C4-2B (cell line): ENCODE data around the gene CALCOCO1.
A peak's percentile ranks its signal among the peaks of the same experiment; 100 is the strongest.

Source experiments
- H3K27ac ChIP-seq: fragments of 450-650 bp; 2 replicates; pipeline ENCODE4 v1.5.1; 2017
- CTCF ChIP-seq: fragments of 450-650 bp; conservative IDR thresholded peaks from 2 replicates; pipeline ENCODE4 v1.5.1; 2017; ENCODE audit warnings: mild to moderate bottlenecking
- ZFX ChIP-seq: fragments of 450-650 bp; IDR thresholded peaks from 2 replicates; pipeline ENCODE4 v1.6.1; 2017

Gene CALCOCO1

GRCh38 chr12:53719649-53720048, 7.6 kb downstream of the CALCOCO1 start:
- H3K27ac ChIP-seq, result no peak overlapping the region
- no peak for TF ChIP-seq CTCF
- no peak for TF ChIP-seq ZFX

GRCh38 chr12:53718567-53718966, 8.7 kb downstream of the CALCOCO1 start:
- H3K27ac ChIP-seq, result peak overlapping the region; percentile 32

- peak overlapping the region; percentile 27; the same call in 1 of the 2 replicates for H3K27ac ChIP-seq
- TF ChIP-seq ZFX (no peak), CTCF (no peak)
These were observed 9.9 kb downstream of the CALCOCO1 start for GRCh38 chr12:53717319-53717718.

GRCh38 chr12:53714004-53714403, 13.2 kb downstream of the CALCOCO1 start:
- TF ChIP-seq CTCF (no peak), ZFX (no peak)
- H3K27ac ChIP-seq, result no peak overlapping the region

- H3K27ac ChIP-seq, result no peak overlapping the region
- TF ChIP-seq CTCF (no peak), ZFX (no peak)
These were observed 13.7 kb downstream of the CALCOCO1 start for GRCh38 chr12:53713516-53713915.

- no peak for TF ChIP-seq CTCF
- no peak for TF ChIP-seq ZFX
- no peak overlapping the region for H3K27ac ChIP-seq
These were observed 15.1 kb downstream of the CALCOCO1 start for GRCh38 chr12:53712059-53712643.

GRCh38 chr12:53710091-53710490, 17.2 kb downstream of the CALCOCO1 start:
- H3K27ac ChIP-seq, result no peak overlapping the region
- TF ChIP-seq ZFX (no peak), CTCF (no peak)

- TF ChIP-seq CTCF, result no peak
- TF ChIP-seq ZFX, result no peak
- no peak overlapping the region for H3K27ac ChIP-seq
These were observed 17.6 kb downstream of the CALCOCO1 start for GRCh38 chr12:53709671-53710070.
